Central memory CD8-positive, alpha-beta T cell (primary cell): ENCODE measurements around the gene LENEP.

ENCODE experiments used
- ATAC-seq: fragments of 150-1000 bp; cut with Tn5 transposase; replicated peaks from 2 replicates; pipeline ENCODE4 v1.10.0; 2022; ENCODE audit warnings: mild to moderate bottlenecking, moderate FRiP score, moderate number of reproducible peaks; ENCODE audit not compliant: poor library complexity, severe bottlenecking; ENCODE audit errors: extremely low read depth
- DNase-seq, 2 donors: peaks; one replicate each; pipeline ENCODE4 v3.0.0; 2021; ENCODE audit warnings: low spot score in 2 of 2
- H3K27ac Mint-ChIP-seq: one replicate; pipeline ENCODE4 v1.8.0; 2022; ENCODE audit warnings: low read depth, mild to moderate bottlenecking, moderate library complexity, mixed read lengths
- H3K27me3 Mint-ChIP-seq: one replicate; pipeline ENCODE4 v1.8.0; 2022; ENCODE audit warnings: mixed read lengths
- H3K36me3 Mint-ChIP-seq: one replicate; pipeline ENCODE4 v1.8.0; 2022; ENCODE audit warnings: mild to moderate bottlenecking, moderate library complexity, mixed read lengths; ENCODE audit not compliant: insufficient read depth
- H3K4me1 Mint-ChIP-seq: one replicate; pipeline ENCODE4 v1.8.0; 2022; ENCODE audit warnings: mixed read lengths
- H3K4me3 Mint-ChIP-seq: one replicate; pipeline ENCODE4 v1.8.0; 2022; ENCODE audit warnings: mild to moderate bottlenecking, moderate library complexity, mixed read lengths
- H3K9me3 Mint-ChIP-seq: one replicate; pipeline ENCODE4 v1.8.0; 2022; ENCODE audit warnings: mixed read lengths

Gene LENEP

DNA sequence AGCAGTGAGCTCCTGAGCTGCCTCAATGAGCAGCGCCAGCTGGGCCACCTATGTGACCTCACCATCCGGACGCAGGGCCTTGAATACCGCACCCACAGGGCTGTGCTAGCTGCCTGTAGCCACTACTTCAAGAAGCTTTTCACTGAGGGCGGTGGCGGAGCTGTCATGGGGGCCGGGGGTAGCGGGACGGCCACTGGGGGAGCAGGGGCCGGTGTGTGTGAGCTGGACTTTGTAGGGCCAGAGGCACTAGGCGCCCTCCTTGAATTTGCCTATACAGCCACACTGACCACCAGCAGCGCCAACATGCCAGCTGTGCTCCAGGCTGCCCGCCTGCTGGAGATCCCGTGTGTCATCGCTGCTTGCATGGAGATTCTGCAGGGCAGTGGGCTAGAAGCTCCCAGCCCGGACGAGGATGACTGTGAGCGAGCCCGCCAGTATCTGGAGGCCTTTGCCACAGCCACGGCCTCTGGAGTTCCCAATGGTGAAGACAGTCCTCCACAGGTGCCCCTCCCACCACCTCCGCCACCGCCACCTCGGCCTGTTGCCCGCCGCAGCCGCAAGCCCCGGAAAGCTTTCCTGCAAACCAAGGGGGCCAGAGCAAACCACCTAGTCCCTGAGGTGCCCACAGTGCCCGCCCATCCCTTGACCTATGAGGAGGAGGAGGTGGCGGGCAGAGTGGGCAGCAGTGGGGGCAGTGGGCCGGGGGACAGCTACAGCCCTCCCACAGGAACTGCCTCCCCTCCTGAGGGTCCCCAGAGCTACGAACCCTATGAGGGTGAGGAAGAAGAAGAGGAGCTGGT, 21.5 kb downstream of the LENEP start:
- no peaks in the 10 kb centered on the region for H3K9me3 Mint-ChIP-seq
- peaks cover 10% of the 10 kb centered on the region for H3K36me3 Mint-ChIP-seq

DNA sequence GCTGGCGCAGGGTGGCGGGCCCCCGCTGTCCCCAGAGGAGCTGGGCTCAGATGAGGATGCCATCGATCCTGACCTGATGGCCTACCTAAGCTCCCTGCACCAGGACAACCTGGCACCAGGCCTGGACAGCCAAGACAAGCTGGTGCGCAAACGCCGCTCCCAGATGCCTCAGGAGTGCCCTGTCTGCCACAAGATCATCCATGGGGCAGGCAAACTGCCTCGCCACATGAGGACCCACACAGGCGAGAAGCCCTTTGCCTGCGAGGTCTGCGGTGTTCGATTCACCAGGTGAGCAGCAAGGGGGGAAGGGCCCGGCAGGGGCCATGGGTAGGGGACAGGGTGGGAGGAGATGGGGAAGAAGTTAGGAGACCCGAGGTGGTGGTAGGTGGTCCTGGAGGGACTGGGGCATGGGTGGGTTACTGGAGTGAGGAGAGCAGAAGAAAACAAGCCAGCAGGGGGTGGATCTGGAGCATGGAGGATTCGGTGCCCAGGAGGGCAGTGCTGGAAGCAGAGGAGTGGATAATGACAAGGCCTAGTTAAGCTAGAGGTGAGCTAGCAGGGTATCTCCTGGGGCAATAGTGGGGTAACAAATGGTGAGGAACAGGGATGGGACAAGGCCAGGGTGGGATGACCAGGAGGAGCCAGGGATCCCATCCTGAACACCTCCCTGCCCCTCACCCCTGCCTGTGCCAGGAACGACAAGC, 22.3 kb downstream of the LENEP start:
- peaks cover 59% of the 10 kb centered on the region for H3K4me1 Mint-ChIP-seq

More for the DNA sequence above, 21.5 kb downstream of the LENEP start:
- H3K4me3 Mint-ChIP-seq: no peak overlapping the region
- H3K27me3 Mint-ChIP-seq: no peaks in the 10 kb centered on the region
- ATAC-seq (no peak), DNase-seq (no peak)
- peaks cover 62% of the 10 kb centered on the region for H3K4me1 Mint-ChIP-seq
- H3K27ac Mint-ChIP-seq: no peak overlapping the region

DNA sequence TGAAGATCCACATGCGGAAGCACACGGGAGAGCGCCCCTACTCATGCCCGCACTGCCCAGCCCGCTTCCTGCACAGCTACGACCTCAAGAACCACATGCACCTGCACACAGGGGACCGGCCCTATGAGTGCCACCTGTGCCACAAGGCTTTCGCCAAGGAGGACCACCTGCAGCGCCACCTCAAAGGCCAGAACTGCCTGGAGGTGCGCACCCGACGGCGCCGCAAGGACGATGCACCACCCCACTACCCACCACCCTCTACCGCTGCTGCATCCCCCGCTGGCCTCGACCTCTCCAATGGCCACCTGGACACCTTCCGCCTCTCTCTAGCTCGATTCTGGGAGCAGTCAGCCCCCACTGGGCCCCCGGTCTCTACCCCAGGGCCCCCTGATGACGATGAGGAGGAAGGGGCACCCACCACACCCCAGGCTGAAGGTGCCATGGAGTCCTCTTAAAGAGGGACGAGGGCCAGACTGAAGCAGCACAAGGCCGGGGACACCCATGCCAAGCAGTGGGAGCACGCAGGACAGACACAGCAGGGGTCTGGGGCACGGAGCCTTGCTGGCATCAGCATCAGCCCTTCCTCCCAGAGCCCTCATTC, 22.9 kb downstream of the LENEP start:
- Mint-ChIP-seq H3K4me3 (peak overlapping the region; percentile 56), H3K27ac (no peak overlapping the region), H3K27me3 (no peaks in the 10 kb centered on the region), H3K36me3 (peaks cover 10% of the 10 kb centered on the region), H3K9me3 (no peaks in the 10 kb centered on the region), H3K4me1 (peaks cover 59% of the 10 kb centered on the region)
- ATAC-seq (no peak), DNase-seq (no peak)

More for the DNA sequence above, 22.3 kb downstream of the LENEP start:
- Mint-ChIP-seq H3K9me3 (no peaks in the 10 kb centered on the region), H3K27ac (no peak overlapping the region), H3K27me3 (no peaks in the 10 kb centered on the region), H3K4me3 (peak overlapping the region; percentile 56), H3K36me3 (peaks cover 10% of the 10 kb centered on the region)
- ATAC-seq (no peak), DNase-seq (no peak)

DNA sequence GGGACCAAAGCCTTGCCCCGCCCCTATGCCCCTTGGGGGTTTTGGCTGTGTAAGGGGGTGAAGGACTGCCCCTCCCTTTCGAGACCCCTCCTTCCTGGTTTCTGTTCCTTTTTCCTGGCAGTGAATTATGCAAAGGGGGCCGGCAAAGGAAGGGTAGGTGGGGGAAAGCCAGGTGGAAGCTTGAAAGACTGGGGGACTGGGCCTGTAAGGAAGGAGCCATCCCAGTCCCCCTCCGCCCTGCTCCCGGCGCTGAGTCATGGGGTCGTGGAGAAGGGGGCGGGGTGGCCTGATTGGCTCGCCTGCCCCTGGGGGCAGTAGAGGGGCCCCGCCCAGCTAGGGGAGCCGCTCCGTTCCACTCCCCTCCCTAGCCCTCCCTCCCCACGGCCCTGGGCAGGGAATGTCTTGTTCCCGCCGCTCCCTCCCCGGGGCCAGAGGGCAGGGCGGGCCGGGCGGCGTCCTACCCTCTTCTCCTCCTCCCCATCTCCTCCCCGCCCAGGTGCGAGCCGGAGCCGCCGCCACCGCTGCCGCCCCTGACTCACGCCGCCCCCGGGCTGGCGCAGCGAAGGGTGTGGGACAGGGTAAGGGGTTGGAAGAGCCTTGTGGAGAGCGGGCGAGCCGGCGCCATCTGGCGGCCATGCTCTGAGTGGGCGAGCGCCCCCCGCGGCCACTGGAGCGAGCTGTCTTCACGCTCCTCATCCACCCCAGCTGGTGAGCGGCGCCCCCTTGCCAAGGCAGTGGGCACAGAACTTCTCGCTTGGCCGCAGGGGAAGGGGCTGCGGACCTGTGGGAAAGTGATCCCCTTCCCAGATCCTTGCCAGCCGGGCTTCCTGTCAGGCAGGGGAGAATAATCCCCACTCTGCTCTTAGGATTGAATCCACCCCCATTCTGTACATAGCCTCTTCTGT, 23.9 kb downstream of the LENEP start:
- Mint-ChIP-seq H3K36me3 (peaks cover 10% of the 10 kb centered on the region), H3K9me3 (no peaks in the 10 kb centered on the region), H3K27me3 (no peaks in the 10 kb centered on the region), H3K4me3 (peak overlapping the region; percentile 56), H3K4me1 (peaks cover 55% of the 10 kb centered on the region), H3K27ac (no peak overlapping the region)
- DNase-seq: peak; percentile 78 to 84
- ATAC-seq: peak; percentile 99

DNA sequence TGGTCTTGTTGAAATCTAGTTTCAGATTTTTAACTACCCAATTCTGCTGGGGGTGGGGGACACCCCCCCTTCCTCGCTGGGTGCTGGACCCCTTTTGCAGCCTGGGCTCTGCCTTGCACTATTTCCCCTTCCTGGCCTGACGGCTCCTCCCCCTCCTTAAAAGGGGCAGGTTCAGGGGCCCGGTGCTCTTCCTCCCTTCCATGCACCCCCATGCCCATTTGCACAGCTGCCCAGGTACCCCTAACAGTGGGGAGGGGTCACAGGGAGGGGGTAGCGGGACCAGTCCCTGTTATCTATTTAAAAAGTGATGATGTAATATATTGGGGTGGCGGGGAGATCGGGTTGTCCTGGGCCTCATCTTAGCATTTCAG, 24.5 kb downstream of the LENEP start:
- H3K4me3 Mint-ChIP-seq: peak overlapping the region; percentile 56
- H3K9me3 Mint-ChIP-seq: no peaks in the 10 kb centered on the region
- ATAC-seq (no peak), DNase-seq (no peak)
- peaks cover 10% of the 10 kb centered on the region for H3K36me3 Mint-ChIP-seq
- no peaks in the 10 kb centered on the region for H3K27me3 Mint-ChIP-seq
- H3K4me1 Mint-ChIP-seq: peaks cover 48% of the 10 kb centered on the region
- H3K27ac Mint-ChIP-seq: no peak overlapping the region

DNA sequence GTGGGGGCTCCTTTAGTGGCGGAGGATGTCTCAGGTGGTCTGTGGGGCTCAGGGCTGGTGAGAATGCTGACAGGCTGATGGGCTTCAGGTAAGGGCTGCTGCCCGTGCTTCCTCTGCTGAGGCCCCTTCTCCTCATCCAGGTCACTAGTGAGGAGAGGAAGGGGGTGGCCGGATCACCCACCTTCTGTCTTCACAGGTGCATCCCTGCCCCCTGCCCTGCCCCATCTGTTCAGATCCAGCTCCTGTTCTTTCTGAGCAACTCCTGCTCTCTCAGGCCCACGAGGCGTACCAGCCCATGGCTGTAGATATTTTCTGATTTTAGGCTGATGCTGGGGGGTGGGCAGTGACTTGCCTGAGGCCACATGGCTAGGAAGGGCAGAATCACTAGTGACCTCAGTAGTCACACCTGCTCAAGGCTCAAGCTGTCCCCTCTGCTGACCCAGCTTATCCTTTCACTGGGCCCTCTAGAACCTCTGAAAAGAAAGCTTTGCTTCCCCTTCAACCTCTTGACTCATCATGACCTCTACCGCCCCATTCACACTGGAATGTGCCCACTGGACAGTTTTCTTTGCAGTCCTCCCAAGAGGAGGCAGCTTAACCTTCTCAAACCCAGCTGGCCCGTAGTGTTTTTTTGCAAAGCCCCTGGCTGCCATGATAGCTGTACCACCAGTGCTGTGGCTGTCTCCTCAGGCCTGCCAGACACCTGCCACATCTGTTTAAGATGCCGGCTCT, 25.4 kb downstream of the LENEP start:
- H3K4me3 Mint-ChIP-seq: no peak overlapping the region
- DNase-seq (no peak), ATAC-seq (no peak)
- H3K36me3 Mint-ChIP-seq: peaks cover 10% of the 10 kb centered on the region
- peaks cover 40% of the 10 kb centered on the region for H3K4me1 Mint-ChIP-seq
- H3K27ac Mint-ChIP-seq: peak overlapping the region; percentile 87
- H3K27me3 Mint-ChIP-seq: no peaks in the 10 kb centered on the region
- H3K9me3 Mint-ChIP-seq: no peaks in the 10 kb centered on the region

DNA sequence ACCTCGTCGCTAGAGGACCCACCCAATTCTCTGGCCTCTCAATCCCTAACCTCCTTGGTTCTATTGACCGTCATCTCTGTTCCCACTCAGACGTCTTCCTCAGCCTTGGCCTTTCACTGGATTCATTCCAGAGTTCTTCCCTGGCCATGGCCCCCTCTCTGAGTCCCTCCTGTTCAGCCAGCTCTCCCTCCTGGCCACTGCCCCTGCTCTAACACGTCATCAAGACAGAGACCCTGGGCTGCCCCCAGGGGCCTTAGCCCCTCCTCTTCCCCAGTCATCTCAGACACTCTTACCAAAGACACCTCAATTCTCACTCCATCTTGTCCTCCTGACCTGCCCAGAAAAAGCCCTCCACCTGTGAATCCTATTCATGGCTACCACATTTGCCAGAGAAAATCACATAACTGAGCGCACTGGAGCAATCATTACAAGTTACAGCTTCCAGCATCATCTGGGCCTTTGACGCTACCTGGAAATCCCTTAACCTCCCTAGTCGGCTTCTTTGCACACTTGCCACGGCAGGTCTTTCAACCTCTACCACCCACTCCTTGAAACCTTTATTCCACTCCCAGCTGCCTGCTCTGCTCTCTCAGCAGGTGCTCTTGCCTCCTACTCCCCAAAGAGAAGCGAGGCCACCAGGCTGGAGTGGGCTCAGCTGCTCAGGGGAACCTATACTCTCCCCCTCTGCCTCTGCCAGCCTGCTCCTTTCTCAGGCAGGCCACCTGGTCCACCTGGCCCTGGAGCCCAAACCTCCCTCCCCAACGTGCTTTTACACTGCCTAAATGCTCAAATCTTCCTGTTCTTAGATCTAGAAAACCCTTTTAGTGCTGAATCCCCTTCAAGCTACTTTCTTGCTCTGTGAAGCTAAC, 26.2 kb downstream of the LENEP start:
- H3K4me1 Mint-ChIP-seq: peaks cover 34% of the 10 kb centered on the region
- H3K4me3 Mint-ChIP-seq: no peak overlapping the region
- H3K27me3 Mint-ChIP-seq: no peaks in the 10 kb centered on the region
- DNase-seq (no peak), ATAC-seq (no peak)
- peak overlapping the region; percentile 87 for H3K27ac Mint-ChIP-seq
- H3K9me3 Mint-ChIP-seq: no peaks in the 10 kb centered on the region
- peaks cover 10% of the 10 kb centered on the region for H3K36me3 Mint-ChIP-seq

DNA sequence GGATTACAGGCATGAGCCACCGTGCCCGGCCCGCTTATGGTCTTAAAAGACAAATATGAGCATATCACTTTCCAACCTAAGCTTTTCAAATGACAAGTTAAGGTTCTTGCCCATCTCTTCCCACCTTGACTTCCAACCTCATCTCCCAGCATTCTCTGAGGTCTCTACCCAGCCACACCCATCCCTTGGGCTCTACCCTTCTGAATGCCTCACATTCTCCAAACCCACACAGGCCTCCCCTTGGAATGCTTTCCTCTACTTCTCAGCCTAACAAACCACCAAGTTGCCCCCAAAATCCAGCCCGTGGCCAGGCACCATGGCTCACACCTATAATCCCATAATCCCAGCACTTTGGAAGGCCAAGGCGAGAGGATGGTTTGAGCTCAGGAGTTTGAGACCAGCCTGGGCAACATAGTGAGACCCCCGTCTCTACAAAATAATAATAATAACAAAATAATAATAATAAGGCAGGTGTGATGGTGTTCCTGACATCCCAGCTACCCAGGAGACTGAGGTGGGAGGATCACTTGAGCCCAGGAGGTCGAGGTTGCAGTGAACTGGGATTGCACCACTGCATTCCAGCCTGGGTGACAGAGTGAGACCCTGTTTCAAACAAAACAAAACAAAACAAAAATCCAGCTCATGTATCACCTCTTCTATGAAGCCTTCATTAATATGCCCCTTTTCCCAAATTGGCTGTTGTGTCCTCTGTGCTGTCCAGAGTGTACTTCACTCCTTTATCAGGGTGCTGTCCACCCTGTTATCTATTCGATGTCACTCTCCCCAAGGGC, 28.9 kb downstream of the LENEP start:
- no peaks in the 10 kb centered on the region for H3K36me3 Mint-ChIP-seq
- peak overlapping the region; percentile 63 for H3K27ac Mint-ChIP-seq
- no peaks in the 10 kb centered on the region for H3K27me3 Mint-ChIP-seq
- H3K9me3 Mint-ChIP-seq: no peaks in the 10 kb centered on the region
- H3K4me3 Mint-ChIP-seq: no peak overlapping the region
- no peak for ATAC-seq
- no peak for DNase-seq
- H3K4me1 Mint-ChIP-seq: peaks cover 18% of the 10 kb centered on the region

DNA sequence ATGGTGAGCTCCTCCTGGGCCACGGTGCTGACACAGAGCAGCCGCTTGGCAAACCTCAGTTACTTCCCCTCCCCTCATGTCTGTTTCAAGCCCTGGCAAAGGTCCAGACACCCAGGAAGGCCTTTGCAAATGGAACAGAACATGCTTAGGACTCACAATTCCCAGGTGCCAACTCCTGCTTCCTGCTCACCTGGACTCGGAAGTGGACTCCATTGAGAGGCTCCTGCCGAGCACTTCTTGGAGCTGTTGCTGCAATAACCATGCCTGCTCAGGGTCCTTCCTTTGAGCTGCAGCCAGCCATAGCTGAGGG, 29.5 kb downstream of the LENEP start:
- Mint-ChIP-seq H3K36me3 (no peaks in the 10 kb centered on the region), H3K27me3 (no peaks in the 10 kb centered on the region), H3K27ac (no peak overlapping the region), H3K4me1 (peaks cover 15% of the 10 kb centered on the region), H3K9me3 (no peaks in the 10 kb centered on the region), H3K4me3 (no peak overlapping the region)
- DNase-seq (no peak), ATAC-seq (no peak)

DNA sequence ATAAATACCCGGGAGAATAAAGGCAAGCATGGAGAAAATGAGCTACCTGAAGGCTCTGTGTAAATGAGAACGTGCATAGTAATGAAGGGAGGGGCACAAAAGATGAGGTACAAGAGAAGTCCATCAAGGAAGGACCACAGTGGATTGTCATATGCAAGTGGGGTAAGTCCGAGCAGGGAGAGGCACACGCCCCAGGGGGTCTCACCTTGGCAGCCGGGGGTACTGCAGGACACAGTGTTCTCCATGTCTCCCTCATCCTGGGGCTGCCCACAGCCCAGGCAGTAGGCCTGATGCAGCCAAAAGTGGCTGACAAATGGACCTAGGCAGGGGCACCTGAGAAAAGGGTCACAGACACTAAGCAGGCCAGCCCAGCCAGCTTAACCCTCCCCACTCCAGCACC, 30.2 kb downstream of the LENEP start:
- DNase-seq: no peak
- no peak for ATAC-seq
- H3K36me3 Mint-ChIP-seq: no peaks in the 10 kb centered on the region
- H3K4me3 Mint-ChIP-seq: no peak overlapping the region
- H3K27me3 Mint-ChIP-seq: peaks cover 2% of the 10 kb centered on the region
- no peak overlapping the region for H3K27ac Mint-ChIP-seq
- H3K4me1 Mint-ChIP-seq: peaks cover 12% of the 10 kb centered on the region
- H3K9me3 Mint-ChIP-seq: no peaks in the 10 kb centered on the region

DNA sequence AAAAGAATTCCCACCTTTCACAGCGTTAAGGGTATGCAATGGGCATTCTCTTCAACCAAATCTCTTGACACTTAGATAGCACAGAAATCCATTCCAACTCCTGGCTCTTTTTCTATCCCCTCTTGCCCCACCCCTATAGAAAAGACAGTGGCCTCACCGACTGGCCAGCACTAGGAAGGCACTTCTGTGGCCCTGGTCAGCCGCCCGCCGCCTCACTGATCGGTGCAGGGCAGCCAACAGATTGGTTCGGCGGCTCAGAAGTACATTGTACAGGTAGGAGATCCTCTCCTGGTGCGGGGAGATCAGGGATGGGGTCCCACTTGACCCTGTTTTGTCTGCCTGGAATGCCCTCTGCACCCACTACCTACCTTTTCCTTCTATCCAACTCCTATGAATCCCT, 30.9 kb downstream of the LENEP start:
- Mint-ChIP-seq H3K27ac (no peak overlapping the region), H3K27me3 (peaks cover 9% of the 10 kb centered on the region), H3K4me1 (peaks cover 10% of the 10 kb centered on the region), H3K9me3 (no peaks in the 10 kb centered on the region), H3K4me3 (no peak overlapping the region), H3K36me3 (no peaks in the 10 kb centered on the region)
- ATAC-seq (no peak), DNase-seq (no peak)
